ENCODE data around the gene PRKACB.

DNA sequence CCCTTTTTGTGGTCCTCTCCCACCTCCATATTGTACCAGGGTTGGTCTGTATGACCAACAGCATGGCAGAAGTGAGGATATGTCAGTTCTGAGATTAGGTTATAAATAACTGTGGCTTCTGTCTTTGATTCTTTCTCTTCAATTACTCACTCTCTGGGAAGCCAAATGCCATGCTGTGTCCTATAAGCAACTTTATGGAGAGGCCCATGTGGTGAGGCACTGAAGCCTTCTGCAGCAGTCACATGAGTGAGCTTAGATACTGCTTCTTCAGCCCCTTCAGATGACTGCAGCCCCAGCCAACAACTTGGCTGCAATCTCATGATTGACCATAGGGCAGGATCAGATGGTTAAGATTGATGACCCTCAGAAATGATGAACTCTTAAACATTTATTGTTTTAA lies 123.4 kb downstream of the PRKACB start:
- TF ChIP-seq, protein P1, sequence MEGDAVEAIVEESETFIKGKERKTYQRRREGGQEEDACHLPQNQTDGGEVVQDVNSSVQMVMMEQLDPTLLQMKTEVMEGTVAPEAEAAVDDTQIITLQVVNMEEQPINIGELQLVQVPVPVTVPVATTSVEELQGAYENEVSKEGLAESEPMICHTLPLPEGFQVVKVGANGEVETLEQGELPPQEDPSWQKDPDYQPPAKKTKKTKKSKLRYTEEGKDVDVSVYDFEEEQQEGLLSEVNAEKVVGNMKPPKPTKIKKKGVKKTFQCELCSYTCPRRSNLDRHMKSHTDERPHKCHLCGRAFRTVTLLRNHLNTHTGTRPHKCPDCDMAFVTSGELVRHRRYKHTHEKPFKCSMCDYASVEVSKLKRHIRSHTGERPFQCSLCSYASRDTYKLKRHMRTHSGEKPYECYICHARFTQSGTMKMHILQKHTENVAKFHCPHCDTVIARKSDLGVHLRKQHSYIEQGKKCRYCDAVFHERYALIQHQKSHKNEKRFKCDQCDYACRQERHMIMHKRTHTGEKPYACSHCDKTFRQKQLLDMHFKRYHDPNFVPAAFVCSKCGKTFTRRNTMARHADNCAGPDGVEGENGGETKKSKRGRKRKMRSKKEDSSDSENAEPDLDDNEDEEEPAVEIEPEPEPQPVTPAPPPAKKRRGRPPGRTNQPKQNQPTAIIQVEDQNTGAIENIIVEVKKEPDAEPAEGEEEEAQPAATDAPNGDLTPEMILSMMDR (IDR thresholded peaks at IDR 0.05) = no peak
- TF ChIP-seq POLR2A (IDR thresholded peaks at IDR 0.05) (no peak), EP300 (IDR thresholded peaks at IDR 0.05) (no peak)

All from gastroesophageal sphincter (tissue), 3 donors.